Dermis blood vessel endothelial cell (primary cell): ENCODE data around the gene EXOC4. TPM values are rescaled to one million over a fixed set of nuclear protein-coding genes. Genes with fewer than 3 reads are reported as not detected.
"Not testable (repeated sequence)": the region's sequence is repeated elsewhere in the genome, so short reads cannot be mapped to it uniquely, and the experiment has no call there.

Experiments used
- DNase-seq: peaks from one replicate; pipeline ENCODE4 v3.0.0; 2010
- total RNA-seq: library from RNA; depleted of rRNA; stranded (reverse); fragments of >200 nt; gene quantifications from 2 replicates; pipeline ENCODE4 v1.2.3, GENCODE V29; 2014

The EXOC4 gene
- total RNA-seq, 1 donor from 2014 or later = 112 TPM

- DNase-seq = no peak
Observed at GRCh38 chr7:133771788-133772419, 519.0 kb downstream of the EXOC4 start.

GRCh38 chr7:133773601-133774000 lies 520.7 kb downstream of the EXOC4 start:
- DNase-seq = no peak

- no peak for DNase-seq
Observed at GRCh38 chr7:133775201-133775600, 522.3 kb downstream of the EXOC4 start.

GRCh38 chr7:133776266-133776665 lies 523.4 kb downstream of the EXOC4 start:
- no peak for DNase-seq

- no peak for DNase-seq
Observed at GRCh38 chr7:133777701-133778100, 524.8 kb downstream of the EXOC4 start.

- no peak for DNase-seq
Observed at GRCh38 chr7:133778472-133778871, 525.6 kb downstream of the EXOC4 start.

GRCh38 chr7:133779538-133779937 lies 526.7 kb downstream of the EXOC4 start:
- DNase-seq = not testable (repeated sequence)

GRCh38 chr7:133780912-133781311 lies 528.0 kb downstream of the EXOC4 start:
- no peak for DNase-seq

GRCh38 chr7:133781486-133782090 lies 528.7 kb downstream of the EXOC4 start:
- no peak for DNase-seq

- no peak for DNase-seq
Observed at GRCh38 chr7:133782470-133782869, 529.6 kb downstream of the EXOC4 start.

GRCh38 chr7:133783276-133783675 lies 530.4 kb downstream of the EXOC4 start:
- DNase-seq = no peak

- no peak for DNase-seq
Observed at GRCh38 chr7:133784486-133785001, 531.7 kb downstream of the EXOC4 start.

GRCh38 chr7:133786401-133786937 lies 533.6 kb downstream of the EXOC4 start:
- no peak for DNase-seq

- no peak for DNase-seq
Observed at GRCh38 chr7:133789974-133790373, 537.1 kb downstream of the EXOC4 start.

GRCh38 chr7:133790911-133791310 lies 538.0 kb downstream of the EXOC4 start:
- no peak for DNase-seq

GRCh38 chr7:133794479-133794878 lies 541.6 kb downstream of the EXOC4 start:
- no peak for DNase-seq

- no peak for DNase-seq
Observed at GRCh38 chr7:133795068-133795665, 542.3 kb downstream of the EXOC4 start.

- DNase-seq = no peak
Observed at GRCh38 chr7:133796782-133797745, 544.2 kb downstream of the EXOC4 start.

GRCh38 chr7:133797818-133798520 lies 545.1 kb downstream of the EXOC4 start:
- DNase-seq = no peak

GRCh38 chr7:133801341-133801740 lies 548.5 kb downstream of the EXOC4 start:
- no peak for DNase-seq

- no peak for DNase-seq
Observed at GRCh38 chr7:133804127-133804526, 551.2 kb downstream of the EXOC4 start.

- no peak for DNase-seq
Observed at GRCh38 chr7:133805426-133805825, 552.5 kb downstream of the EXOC4 start.
